GM19240 (cell line): ENCODE data around the gene SLC30A1.
"Not testable (repeated sequence)": the region's sequence is repeated elsewhere in the genome, so short reads cannot be mapped to it uniquely, and the experiment has no call there.

Experiments
- DNase-seq: peaks from one replicate; pipeline ENCODE4 v3.0.0; 2011; ENCODE audit warnings: low spot score; ENCODE audit not compliant: insufficient read length

Gene SLC30A1, protein sequence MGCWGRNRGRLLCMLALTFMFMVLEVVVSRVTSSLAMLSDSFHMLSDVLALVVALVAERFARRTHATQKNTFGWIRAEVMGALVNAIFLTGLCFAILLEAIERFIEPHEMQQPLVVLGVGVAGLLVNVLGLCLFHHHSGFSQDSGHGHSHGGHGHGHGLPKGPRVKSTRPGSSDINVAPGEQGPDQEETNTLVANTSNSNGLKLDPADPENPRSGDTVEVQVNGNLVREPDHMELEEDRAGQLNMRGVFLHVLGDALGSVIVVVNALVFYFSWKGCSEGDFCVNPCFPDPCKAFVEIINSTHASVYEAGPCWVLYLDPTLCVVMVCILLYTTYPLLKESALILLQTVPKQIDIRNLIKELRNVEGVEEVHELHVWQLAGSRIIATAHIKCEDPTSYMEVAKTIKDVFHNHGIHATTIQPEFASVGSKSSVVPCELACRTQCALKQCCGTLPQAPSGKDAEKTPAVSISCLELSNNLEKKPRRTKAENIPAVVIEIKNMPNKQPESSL

DNA sequence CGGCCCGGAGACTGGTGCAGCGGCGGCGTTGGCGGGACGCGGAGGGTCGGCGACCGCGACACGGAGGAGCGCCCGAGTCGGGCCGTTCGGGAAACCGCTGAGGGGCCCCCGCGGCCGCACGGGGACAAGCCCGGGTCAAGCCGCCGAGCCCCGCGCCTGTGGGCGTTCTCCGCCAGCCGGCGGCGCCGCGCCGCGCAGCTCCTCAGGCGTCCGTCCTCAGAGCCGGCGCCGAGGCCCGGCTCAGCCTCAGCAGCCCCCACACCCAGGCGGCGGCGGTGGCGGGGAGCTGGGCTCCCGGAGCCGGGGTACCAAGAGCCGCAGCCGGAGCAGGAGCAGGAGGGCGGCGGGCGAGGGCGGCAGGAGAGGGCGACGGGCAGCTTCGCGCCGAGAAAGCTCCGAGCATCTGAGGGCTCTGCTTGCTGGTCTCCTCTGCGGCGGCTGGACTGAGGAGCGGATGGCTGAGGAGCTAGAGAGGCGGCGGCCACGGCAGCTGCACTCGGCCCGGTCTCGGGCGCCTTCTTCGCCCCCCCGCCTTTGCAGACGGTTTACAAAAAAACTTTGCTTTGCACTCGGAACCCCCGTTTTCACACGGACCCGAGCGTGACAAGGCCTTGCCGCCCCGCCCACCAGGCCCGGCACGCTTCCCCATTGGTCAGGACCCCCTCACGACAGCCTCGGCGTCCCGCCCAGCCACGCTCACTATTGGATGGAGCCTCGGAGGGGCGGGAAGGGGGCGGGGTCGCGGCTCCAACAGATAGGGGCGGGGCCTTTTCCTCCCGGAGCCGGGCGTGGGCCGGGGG lies at the start of gene SLC30A1:
Gene SLC30A1, minus strand, starts transcription at position 522 of the 800 bp plus-strand sequence. CDS start 549 bp downstream, outside the sequence.
- DNase-seq, result peak; percentile 81

DNA sequence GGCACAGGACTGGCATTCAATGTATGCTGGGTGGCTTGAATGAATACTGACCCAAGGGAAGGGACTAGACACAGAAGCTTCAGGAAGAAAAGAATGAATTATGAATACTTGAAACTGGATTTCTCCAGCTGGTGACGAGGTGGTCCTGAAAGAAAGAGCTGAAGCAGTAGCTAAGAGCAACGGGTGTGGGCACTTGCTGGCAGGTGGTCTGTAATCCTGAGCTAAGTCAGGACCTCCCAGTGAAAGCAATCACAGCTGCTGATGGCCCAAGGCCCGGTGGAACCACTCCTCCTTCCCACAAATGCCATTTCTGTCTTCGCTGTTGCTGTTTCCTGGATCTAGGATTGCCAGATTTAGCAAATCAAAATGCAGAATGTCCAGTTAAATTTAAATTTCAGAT lies 49.5 kb upstream of the SLC30A1 start:
- no peak for DNase-seq

DNA sequence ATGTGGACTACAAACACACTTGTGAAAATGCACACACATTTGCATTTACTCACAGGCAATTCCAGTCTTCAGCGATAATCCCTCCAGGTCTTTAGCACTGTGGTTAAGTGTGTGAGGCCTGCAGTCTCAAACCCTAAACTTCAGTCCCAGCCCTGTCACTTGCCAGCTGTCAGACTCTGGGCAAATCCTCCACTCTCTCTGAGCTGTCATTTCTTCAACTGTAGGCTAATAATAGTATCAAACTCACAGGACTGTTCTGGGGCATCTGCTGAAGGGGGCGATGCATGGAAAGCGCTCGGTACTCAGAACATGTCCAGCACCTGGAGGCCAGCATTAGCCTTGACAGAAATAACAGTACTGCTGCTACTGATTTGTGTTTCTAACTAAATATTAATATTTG lies 48.3 kb upstream of the SLC30A1 start:
- no peak for DNase-seq

DNA sequence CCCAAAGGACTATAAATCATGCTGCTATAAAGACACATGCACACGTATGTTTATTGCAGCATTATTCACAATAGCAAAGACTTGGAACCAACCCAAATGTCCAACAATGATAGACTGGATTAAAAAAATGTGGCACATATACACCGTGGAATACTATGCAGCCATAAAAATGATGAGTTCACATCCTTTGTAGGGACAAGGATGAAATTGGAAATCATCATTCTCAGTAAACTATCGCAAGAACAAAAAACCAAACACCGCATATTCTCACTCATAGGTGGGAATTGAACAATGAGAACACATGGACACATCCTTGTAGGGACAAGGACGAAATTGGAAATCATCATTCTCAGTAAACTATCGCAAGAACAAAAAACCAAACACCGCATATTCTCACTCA lies 46.9 kb upstream of the SLC30A1 start:
- not testable (repeated sequence) for DNase-seq

DNA sequence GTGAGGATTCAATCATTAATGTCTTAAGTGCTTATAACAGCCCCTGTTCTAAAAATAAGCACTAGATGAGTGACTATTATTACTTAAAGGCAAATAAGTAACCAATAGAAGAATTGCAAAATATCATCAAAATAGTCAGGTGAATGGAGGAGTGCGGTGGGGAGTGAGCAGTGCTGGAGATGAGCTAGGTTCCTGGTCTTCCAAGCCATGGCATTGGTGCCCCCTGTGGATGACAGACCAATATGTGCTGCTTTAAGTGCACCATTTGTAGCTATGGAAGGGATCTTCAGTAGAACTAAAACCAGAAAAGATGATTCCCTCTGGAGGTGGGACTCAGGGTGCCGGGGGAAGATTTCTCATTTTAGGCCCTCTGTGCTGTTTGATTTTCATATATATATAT lies 46.1 kb upstream of the SLC30A1 start:
- no peak for DNase-seq

DNA sequence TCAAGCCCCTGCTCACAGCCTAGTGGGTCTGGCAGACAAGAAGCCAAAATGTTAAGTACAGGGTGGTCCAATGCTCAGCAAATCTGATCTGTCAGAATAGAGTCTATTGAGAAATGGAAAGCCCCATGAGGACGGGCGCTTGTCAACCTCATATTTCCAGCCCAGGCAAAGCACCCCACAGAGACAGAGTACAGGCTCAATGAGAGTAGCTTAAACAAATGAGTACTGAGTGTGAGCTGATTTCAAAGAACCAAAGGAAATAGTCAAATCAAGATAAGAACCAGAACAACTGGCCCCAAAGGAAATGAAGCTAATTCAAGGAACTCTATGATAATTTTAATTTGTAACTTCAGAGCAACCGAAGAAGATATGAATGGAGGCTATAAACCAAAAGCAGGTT lies 44.6 kb upstream of the SLC30A1 start:
- DNase-seq, result no peak

DNA sequence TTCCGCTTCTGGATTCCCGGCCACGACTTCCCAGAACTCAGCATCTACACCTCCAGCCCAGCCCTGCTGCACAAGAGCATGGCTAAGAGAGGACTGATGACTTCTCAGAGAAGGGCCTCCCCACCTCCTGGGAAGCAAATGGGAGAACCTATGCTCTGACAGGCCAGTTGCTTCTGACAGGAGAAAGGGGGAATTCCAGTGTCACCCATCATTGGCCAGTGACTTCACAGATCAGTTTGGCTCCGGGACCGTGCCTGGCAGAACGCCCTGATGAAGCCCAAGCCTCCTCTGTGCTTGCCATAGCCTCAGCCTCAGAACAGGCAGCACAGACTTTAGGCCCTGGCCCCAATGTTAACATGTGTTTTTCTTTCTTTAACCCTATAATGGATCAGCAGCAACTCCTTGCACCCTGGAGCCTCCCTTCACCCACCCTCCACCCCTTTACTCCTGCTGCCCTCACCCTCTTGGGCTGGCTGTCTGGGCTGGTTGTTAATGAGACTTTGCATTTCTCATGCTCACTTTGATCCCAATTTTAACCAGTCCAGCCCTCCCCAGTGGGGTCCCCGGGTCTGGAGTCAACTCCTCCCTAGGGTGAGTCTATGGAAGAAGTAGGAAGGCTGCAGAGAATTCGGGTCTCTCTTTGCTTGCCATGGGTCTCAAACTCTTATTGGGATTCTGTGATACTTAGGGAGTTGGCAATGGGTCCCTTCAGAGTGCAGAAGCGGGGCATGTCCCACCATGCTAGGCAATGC lies 42.7 kb upstream of the SLC30A1 start:
- no peak for DNase-seq

DNA sequence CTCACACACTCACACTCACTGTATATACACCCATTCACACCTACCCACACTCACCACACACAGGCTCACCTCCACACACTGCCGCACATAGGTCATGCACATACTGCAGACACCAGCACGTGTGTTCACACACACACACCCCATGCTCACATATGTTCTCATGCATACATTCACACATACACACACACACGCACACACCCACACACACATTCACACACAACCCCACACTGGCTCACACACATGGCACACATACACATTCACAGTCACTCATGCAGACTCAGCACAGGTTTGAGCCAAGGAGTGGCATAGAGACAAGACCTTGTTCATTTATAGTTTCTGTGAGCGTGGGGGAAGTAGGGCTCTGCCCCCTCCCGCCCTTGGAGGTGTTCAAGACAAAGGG lies 41.1 kb upstream of the SLC30A1 start:
- DNase-seq, result no peak

DNA sequence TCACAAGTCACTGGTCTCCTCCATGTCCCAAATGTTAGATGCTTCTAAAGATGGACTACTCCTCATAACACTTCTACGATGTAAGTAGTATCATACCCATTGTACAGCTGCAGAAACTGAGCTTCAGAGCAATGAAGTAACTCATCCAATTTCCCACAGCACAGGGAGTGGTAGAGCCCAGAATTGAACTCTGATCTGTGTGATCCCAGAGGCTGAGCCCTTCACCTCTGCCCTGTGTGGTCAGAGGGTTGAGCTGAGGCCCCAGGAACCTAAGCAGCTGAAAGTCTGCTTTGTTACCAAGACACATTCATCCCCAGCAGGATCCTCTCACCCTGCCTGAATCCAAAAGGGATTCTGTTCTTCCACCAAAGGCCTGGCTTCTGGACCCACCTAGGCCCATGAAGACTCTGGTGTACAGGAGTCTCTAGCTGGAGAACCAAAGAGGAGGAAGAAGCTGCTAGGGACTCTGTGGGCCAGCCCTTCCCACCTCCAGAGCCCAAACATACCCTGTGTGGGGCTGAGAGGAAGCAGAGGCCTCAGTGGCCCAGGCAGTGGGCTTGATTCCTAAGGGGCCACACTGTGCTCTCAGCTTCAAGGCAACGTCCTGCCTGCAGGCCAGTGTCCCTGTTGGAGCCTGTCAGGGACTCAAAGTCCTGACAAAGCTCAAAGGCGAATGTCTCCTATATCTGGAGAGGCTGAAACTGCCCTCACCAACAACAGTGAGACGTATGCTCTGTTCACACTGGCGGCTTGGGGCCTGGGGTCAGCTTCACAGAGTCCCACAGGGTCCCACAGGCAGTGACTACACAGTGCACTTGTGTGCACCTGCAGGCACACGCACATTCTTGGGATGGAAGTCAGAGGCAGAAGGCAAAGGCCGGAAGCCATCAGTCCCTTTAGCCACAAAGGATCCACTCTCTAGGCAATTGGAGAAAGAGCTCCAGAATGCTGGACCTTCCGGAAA lies 40.4 kb upstream of the SLC30A1 start:
- DNase-seq, result no peak

DNA sequence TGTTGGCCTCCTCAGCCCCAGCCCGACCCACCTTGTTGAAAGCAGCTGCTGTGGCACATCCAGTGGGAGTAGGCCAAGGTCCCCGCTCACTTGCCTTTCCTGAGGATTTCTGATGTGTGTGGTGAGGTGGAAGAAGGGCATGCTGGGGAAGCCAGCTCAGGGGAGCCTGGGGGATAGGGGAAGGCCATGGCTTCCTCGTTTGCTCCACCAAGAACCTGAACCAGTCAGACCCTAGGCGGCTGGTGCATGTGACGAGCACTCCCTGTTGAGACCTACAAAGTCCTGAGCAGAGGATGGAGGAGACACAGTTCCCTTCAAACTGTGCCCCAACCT lies 38.0 kb upstream of the SLC30A1 start:
- no peak for DNase-seq

DNA sequence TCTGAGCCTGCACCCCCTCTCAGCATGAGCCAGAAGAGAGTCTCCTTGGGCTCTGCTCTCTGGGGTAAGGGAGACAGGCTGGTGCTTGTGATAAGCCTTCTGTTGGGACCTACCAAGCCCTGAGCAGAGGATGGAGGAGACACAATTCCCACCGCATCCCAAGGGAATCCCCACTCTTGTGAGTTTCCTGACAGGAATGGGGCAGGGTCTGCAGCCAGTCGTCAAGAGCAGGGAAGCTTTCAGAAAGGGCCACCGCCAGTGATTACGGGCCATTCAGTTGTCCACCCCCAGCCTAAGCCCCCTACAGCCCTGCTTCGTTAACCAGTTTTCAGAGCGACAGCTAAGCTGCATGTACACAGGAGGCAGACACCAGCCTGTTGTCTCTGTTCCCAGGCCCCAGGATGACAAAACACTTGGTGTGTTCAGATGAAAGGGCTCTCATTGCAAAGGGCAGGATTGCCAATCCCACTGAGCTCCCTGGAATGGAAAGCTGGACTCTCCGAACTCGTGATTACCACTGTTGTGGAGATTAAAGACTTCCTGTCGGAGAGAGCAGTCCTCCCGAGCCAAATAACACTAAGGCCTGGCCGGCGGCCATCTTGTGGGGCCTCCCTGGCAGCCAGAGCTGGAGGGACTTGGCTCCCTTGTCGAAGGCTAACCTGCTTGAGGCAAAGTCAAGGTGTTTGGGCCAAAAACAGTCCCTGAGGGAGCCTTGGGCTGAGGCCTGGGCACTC lies 37.4 kb upstream of the SLC30A1 start:
- DNase-seq, result no peak

DNA sequence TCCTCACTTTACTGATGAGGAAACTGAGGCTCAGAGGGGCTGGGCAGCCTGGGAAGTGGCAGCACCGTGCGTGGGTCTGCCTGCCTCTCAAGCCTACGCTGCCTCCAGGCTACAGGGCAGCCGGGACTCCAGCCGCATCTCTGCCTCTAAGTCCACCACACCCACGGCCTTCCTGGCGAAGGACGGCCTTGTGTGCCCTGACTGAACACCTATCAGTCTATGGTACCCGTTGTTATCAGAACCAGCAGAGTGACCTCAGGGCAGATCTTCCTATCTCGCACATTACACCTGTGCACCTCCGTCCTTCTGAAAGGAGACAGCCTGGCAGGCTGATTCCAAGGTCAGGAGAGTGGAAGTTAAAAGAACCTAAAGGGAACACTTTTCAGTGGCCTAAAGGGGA lies 35.7 kb upstream of the SLC30A1 start:
- no peak for DNase-seq

DNA sequence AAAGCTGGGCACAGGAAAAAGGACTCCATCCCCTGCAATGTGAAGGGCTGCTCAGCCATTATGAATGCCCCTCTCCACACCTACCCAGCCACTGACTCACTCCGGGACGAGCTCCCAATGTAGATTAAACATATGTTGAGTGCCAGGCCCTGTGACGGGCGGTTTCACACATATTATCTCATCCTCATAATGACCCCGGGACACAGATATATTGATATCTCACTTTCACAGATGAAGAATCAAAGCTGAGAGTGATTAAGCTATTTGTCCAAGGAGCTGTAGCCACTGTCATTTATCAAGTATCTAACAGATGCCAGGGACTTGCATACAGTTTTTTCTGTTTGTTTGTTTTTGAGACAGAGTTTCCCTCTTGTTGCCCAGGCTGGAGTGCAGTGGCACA lies 35.0 kb upstream of the SLC30A1 start:
- no peak for DNase-seq

DNA sequence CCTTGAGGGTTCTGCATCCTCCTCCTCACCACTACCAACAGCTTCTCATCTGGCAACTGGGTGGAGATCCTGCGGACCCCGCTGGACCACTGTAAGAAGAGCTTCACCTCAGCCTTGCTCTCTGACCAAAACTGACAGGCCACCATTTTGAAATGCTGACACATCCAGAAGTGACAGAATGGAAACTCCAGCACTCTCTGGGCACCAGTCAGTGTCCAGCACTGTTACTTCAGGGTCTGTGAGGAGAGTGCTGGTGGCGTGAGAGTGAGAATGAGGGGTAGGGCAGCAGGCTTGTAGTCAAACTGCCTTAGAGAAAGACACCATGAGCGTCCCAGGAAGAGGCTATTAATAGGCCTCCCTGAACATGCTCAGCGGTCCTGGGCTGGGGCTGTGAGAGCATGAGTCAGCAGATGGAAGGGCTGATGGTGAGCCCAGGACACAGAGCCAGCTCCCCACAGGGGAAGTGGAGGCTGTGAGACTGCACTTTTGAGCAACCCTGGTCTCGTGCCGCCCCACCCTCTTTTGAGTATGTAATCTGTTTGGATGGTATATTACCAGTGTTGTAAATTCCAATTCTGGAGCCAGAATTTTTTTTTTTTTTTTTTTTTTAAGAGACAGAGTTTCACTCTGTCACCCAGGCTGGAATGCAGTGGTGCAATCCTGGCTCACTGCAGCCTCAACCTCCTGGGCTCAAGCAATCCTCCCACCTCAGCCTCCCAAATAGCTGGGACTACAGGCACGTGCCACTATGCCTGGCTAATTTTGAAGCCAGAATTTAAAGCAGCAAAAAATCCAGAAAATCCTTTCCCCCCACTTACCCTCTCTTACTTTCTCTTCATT lies 34.4 kb upstream of the SLC30A1 start:
- no peak for DNase-seq

DNA sequence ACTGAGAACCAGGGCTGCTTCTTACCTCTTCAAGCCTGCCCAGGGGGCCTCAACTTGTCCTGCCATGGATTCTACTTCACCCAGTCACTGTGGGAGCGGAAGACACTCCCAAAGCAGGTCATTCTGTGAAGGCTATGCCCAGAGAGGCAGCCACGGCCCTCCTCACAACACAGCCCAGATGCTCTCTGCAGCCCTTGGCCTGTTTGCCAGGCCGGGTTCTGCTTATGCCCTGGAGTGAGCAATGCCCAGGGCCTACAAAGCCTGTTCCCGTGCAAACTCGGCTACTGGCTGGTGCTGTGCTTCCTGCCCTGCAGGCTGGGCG lies 33.8 kb upstream of the SLC30A1 start:
- no peak for DNase-seq

DNA sequence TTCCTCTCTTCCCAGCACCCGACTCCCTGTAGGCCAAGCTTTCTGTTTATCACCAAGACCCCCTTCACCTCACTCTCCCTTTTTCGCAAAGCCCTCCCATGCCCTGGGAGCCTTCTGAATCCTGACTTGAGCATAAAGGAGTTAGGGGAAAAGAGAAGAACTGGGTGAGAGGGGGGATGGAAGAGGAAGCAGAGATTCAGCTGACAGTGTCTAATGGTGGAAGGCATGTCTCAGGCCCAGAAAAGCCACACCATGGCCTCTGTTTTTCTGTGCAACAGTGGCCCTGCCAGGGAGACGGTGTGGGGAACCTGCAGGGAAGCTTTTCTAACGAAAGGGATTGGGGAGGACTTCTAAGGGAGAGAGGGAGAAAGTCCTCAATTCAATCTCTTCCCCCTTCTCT lies 32.9 kb upstream of the SLC30A1 start:
- DNase-seq, result no peak

DNA sequence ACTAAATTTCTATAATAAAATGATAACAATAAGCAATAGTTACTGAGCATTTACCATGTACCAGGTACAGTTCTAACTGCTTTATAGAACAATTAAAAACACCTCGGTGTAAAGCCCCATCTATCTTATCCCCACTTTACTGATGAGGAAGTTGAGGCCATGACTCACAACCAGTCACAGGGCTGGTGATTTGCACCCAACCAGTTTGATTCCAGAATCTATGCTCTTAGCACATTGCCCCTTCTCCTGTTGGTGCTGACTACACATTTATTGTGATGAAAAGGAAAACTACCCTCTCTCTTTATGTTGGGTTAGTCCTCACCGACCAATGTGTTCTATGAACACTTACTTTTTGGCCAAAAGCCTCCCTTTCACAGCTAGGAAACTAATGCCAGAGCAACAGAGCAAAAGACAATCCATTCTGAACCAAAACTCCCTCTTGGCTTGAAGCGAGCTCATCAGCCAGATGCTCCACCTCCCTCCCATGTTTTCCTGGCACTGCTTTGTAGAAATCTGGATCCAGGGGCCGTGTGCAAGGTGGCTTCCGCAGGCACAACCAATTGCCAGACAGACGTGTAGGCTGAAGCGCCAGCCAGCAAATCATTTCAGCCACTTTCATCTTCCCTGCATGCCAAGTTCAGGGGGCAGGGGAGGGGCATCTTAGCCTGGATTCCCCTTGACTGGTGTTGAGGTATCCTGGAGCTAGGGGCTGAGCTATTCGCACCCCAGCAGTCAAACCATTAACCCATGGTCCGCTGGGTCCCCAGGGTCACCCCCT lies 32.0 kb upstream of the SLC30A1 start:
- no peak for DNase-seq
